HG03378 (cell line): ENCODE results near the gene HNRNPH2.

Experiments
- ATAC-seq: cut with Tn5 transposase; IDR thresholded peaks from one replicate; pipeline ENCODE4 v1.9.1; 2021; ENCODE audit warnings: mild to moderate bottlenecking, moderate library complexity; ENCODE audit not compliant: unreplicated experiment

Gene HNRNPH2, protein sequence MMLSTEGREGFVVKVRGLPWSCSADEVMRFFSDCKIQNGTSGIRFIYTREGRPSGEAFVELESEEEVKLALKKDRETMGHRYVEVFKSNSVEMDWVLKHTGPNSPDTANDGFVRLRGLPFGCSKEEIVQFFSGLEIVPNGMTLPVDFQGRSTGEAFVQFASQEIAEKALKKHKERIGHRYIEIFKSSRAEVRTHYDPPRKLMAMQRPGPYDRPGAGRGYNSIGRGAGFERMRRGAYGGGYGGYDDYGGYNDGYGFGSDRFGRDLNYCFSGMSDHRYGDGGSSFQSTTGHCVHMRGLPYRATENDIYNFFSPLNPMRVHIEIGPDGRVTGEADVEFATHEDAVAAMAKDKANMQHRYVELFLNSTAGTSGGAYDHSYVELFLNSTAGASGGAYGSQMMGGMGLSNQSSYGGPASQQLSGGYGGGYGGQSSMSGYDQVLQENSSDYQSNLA

DNA sequence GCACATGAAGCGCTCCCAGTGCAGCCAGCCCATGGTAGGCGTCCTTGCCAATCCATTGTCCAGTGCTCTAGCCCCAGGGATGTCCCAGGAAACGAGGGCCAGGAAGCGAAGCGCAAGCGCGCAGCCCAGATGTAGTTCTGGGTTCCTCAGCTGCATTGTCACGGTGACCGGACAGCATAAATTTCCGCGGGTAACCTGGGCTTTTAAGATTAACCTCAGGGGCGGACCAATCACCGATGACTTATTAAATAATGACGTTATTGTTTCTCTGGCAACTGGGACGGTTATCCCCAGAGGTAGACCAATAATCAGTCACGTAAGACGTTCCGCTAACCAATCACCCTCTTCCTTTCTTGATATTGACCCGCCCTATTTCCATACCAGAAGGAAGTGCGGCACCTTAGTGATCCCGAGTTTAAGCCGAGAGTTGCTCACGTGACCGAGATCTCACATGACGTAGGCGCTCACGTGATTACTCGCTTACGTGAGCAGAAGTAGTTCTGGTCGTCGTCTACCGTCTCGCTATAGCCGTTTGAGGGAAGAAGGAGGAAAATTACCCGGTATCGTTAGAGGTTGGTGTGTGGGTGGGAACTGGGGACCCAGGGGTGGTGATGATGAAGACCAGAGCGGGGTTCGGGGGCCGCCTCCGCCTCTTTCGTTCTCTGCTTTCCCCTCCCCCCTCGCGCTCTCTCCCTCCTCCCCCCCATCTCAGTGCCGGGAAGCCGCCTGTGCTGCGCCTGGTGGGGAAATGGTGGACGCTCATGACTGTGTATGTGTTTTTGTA is at the start of gene HNRNPH2, which contains the start of gene GLA:
Gene HNRNPH2, plus strand, starts transcription at position 475 of the 784 bp plus-strand sequence. CDS start 3,767 bp downstream, outside the sequence.
Gene GLA, minus strand, starts transcription at position 178 of the 784 bp plus-strand sequence. Its CDS starts 22 bp downstream, at position 156.
- ATAC-seq: peak; percentile 97

DNA sequence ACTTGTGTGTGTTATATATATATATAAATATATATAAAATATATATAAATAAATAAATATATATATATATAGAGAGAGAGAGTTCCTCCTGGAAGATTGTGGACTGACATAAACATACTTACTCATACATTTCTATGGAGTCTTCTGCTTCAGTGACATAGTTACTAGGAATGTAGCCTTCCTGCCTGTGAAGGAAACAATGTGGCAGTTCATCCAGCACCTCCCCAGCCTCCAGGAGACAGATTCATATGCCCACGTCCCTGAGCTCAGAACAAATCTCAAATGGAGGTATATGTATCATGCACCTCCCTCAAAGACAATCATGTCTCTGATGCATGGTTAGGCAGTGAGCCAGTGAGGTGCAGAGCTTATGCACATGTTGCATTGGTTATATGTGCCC is 48.1 kb upstream of the HNRNPH2 start:
- no peak for ATAC-seq

DNA sequence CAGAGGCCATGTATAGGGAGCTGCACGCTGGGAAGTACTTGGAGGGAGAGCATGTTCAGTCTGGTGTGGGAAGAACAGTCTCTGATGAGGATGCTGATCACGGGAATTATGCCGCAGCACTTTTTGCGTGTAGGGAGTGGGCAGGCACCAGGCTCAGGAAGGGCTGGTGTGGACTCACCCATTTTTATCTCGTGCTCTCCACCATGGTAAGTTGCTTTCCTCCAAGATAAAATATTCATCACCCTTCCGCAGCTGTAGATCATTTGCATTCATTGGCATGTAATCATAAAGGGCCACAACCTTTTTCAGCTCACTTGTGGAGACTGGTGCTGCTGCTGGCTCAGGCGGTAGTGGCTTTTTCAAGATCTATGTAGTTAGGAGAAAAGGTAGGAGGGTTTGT is 47.6 kb upstream of the HNRNPH2 start:
- no peak for ATAC-seq

DNA sequence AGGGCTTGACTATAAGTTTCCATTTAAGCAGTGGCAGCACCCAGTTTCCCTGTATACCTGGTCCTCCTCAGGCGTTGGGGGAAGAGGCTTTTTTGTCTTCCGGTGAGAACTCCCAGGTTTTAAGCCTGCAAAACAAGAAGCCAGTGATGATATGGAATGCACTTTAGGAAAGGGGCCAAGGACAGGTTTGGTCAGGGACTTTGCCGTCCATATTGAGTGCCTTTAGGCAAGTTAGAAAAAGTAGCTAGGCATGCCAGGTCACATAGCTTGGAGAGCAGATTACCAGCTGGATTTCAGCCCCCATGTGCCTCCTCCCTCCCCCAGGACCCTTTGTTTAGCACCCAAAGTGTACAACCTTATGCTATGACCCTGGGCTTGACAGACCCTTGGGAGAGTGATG is 45.9 kb upstream of the HNRNPH2 start:
- no peak for ATAC-seq

DNA sequence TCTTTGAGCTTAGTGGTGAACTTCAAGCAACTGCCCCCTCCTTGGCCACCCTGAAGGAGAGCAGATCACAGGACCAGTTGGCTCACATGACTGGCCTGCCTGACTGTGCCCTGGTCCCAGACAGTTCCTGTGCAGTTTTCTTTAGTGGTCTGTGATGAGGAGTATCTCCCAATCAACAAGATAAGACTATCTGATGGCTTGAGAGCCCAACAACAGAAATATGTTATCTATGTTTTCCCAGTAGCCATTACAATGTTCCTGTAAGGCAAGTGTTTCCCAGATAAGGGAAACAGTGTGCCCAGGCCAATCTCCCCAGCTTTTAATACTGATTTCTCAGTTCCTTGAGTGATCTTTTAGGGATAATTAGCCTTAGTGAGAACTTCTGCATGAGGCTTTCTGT is 45.3 kb upstream of the HNRNPH2 start:
- no peak for ATAC-seq

DNA sequence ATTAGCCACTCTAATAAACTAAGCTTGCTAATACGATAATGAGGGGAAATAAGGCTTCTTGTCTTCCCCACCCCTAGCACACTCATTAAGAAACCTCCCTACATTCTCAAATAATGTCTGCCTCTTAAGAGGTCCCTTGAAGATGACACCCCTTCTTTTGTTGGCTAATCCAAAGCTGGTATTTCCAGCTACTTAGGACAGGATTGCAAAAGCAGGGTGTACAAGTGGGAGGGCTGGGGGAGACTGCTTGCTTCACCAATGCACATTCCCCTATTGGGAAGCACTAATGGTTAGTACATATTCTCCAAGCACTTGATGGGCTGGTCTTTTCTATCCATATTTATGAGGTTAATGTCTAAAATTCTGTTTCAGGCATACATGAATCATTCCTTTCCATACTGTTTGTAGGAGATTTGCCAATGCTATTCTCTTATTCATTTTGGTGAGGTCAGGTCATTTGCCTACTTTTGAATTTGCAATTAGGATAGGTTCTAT is 42.7 kb upstream of the HNRNPH2 start:
- ATAC-seq: no peak

DNA sequence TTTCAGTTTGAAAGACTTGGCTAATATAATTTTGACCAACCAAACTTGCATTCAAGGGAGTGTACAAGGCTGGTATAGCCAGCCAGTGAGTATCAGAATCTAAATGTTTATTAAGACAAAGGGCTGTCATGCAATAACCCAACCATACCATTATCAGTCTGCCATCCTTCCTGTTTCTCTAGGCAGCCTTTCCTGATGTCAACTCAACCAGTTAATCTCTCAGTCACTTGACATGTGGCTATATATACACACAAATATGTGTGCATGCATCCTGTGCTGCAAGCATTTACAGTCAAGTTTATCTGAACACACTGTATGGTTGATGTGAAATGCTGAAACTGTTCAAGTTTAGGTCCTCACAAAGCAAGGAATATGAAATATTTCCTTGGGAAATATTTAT is 39.2 kb upstream of the HNRNPH2 start:
- no peak for ATAC-seq

DNA sequence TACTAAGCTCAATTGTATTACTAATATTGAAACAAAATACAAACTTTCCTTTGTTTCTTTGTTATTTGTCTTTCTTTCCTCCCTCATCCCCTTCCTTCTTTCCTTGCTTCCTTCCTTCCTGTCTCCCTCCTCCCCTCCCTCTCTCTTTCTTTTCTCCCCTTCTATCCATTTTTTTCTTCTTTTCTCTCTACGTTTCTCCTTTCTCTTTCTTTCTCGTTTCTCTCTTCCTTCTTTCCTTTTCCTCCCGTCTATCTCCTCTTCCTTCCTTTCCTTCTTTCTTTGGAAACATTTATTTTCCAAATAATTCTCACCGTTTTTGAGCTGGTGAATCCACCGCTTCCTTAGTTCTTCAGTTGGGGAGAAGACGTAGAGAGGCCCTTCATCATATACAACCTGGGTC is 38.3 kb upstream of the HNRNPH2 start:
- no peak for ATAC-seq

DNA sequence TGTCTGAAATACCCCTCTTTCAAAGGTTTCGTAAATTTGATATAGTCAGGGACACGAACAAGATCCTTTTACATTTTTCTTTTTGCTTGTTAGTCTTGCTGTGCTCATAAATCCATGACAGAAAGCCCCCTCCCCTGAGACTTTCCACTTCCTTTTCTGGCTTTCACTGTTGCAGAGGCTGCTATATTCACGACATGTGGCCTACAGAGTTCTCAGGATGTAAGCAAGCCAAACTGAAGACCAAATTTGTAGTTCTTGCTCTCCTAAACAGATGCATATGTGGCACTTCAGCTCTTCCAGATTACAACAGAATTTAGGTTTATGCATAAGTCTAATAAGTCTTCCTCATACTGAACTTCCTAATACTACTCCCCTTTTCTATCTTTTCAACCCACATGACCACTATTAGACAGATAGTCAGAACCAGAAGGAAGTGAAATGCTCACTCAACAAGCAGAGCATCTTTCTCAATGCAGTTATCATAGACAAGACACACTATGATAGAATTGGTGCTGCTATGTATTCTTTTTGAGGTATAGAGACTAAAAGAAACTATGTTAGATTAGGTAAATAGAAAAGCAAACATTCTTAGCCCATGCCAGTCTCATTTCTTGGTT is 37.0 kb upstream of the HNRNPH2 start:
- ATAC-seq: peak; percentile 75

DNA sequence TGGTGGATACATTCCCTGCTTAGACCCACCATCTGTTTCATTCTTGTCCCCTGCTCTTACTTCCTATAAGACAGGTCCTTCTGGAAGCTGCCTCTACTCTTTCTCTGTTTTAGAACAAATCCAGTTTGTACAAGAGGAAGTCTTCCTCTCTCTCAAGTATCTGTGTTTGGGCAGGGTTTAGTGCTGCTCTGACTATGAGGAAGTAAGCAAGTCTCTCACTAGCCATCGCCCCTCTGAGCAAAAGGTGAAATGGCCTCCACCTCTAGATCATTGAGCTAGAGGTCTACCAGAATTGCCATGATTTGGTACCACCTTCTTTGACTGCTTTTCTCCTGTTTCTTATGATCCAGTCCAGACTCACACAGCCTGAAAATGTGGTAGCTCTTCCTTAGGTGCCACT is 30.5 kb upstream of the HNRNPH2 start:
- no peak for ATAC-seq

DNA sequence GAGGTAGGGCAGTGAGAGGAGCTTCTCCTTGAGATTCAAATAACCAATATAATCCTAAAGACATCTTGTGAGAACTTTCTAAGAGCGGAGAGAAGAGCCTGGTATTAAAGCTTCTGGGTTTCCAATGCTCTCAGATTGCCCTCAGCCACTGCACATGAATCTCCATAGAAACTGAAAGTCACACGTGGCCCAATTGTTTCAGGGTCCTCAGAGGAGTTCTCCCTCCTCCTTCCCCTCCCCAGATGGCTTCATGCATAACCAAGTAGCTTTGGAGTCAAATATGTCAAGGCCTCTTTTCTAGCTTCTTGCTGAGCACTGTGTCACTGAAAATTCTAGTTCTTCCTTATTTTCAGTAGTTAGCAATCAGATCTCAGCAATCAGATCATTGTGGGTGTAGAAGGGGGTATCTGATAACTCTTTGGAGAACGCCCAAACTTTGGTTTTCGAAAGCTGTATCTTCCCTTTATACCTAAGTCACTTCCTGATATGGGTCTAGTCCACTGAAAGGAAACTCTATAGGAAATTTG is 24.3 kb upstream of the HNRNPH2 start:
- peak; percentile 81 for ATAC-seq

DNA sequence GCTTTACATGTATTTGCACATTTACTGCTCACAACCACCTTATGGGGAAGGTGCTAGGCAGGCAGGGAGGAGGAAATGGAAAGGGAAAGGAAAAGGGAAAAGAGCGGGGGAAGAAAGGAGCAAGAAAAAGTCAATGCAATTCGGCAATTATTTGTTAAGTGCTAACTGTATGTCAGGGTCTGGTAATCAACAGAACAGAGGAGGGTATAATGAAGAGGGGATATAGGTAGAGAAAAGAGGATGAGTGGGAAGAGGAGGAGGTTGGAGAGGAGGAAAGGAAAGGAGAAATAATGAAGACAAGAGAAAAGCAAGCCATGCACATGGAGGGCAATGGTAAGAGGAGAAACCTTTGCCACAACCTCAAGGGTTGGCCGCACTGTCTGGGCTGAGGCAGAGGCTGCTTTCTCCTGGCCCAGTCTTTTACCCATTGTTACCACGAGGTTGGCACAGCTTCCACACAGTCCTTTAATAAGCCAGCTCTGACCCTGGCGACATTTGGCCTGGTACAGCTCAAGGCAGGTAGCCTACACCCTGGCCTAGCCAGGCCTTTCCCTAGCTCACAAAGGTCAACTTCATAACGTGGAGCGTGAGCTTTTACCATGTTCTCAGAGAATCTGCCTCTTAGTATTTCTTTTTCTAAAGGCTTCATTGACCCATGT is 22.9 kb upstream of the HNRNPH2 start:
- no peak for ATAC-seq

DNA sequence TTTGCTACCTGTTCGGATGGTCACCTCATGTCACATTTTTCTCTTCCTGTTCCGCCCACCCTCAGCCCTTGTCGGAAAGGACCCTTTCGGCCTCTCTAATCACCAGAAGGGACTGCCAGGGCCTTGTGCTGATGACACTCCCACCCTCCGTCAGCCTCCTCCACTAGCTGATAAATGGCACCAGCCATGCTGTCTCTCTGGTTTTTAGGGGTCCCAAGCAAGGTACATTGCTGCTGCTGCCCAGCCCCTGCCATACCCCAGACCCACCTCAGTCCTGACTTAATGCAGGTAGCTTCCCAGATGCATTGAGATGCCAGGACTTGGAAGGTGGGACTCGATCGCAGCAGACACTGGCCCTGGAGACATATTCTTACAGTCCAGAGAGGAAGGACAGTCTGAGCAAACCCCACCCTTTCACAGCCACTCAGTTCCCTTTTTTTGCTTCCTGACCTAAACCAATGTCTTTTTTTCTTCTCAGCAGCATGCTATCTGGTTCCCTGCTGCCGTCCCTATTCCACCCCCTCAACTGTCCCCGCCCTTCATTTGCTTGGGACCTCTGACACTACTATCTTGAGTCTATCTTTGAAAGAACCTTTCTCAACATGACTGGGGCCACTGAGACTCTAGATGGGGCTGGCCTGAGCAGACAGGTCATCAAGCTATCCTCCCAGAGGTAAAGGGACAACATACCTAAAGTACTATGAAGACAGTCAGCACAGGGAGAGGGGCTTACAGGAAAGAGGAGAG is 22.1 kb upstream of the HNRNPH2 start, which contains the start of gene BTK:
Gene BTK, minus strand, starts transcription at position 397 of the 747 bp plus-strand sequence. CDS start 10,907 bp downstream, outside the sequence.
- peak; percentile 65 for ATAC-seq

DNA sequence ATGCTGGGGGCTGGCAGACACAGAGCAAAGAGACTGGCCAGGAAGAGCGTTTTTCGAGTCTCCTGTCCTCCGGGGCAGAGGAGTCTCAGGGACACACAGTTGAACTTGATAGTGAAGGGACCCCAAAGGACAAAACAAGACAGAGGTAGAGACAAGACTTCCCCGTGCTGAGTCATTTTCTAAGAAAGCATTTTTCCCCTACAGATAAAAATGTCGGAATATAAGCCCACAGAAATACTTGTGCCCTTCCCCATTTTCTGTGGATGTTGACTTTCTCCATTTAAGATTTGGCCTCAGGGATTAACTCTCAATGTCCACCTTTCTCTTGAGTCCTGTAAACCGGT is 21.5 kb upstream of the HNRNPH2 start:
- ATAC-seq: no peak

DNA sequence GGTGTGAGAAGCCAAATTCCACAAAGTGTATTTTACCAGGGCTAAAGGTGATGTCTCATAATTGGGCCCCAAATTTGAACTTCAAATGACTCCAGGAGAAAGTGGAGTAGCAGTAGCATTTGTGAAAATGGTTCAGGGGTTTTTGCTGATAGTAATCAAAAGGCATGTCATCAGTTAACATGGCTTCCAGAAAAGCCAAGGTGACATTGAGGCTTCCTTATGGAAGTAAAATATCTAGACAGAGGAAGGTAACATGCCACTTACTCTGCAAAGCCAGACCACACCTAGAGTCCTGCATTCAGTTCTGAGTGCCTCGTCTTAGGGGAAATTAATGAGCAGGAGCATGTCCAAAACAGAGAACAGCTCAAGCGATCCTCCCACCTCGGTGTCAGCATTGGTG is 19.4 kb upstream of the HNRNPH2 start:
- no peak for ATAC-seq

DNA sequence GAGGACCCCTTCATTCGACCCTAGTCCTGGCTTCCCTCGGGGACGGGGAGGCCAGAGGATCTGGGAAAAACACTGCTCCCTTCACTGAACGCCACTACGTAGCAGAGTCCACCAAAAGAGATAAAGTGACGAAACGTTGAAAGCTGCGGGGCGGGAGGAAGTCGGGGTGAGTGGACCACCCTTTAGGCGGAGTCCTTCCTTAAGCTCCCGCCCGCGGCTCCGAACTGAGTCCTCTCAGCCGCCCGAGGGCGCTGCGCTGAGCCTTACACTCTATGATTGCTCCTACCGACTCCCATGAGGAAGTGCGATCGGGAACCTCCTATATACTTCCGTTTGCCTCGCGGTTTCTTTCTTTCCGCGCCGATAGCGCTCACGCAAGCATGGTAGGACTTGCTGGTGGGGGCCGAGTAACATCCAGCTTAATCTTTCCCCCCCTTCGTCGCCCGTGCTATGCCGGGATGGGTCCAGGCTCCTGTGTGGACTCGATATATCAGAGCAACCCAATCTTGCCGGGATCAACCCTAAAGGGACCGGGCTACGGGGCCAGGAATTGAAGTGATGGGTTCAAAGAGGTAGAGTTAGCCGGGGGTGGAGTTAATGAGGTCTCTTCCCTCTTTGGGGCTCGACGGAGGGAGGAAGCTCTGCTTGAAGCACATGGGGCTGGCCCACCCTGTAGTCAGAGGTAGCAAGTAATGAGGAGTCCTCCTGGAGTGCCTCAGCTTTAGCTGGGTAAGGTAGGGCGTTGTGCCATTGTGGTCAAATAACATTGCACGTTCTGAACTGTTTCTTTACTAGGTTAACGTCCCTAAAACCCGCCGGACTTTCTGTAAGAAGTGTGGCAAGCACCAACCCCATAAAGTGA is 17.1 kb upstream of the HNRNPH2 start, which contains the start of gene RPL36A:
Gene RPL36A, plus strand, starts transcription at position 348 of the 862 bp plus-strand sequence. Its CDS starts 33 bp downstream, at position 381.
- peak; percentile 81 for ATAC-seq

DNA sequence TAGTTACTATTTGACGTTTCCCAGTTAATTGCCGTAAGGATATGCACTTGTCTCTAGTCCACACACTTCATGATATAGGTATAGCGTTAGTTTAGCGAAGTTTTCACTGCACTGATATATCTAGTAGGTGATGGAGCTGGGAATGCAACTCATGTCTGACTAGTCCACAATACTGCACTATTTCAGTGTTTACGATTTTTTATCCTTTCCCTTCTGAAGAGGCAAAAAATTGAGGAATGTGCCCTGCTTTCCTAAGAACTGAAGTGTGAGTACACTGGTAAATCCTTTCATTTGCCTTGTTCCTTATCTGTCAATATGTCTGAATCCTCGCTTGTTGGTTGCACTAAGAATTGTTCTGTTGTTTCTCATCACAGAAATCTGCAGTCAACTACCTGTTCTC is 16.2 kb upstream of the HNRNPH2 start:
- ATAC-seq: no peak

DNA sequence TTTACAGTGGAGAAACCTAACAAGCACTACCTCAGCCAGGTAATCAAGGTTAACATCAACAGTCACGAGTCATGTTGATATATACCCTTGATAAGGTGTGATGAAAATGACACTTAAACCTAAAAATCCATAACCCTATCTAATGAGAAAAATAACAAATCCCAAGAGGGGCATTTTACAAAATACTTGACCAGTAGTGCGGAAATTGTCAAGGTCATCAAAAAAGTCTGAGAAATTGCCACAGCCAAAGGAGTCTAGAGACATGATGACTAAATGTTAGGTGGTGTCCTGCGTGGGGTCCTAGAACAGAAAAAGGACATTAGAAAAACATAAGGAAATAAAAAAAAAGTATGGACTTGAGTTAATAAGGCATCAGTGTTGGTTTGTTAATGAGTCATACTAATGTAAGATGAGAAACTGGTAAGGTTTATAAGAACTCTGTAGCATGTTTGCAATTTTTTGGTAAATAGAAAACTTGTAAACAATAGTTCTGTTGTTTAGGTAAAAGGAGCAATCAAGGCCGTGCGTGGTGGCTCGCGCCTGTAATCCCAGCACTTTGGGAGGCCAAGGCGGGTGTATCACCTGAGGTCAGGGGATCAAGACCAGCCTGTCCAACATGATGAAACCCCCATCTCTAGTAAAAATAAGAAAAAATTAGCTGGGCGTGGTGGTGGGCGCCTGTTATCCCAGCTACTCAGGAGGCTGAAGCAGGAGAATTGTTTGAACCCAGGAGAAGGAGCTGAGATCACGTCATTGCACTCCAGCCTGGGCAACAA is 14.3 kb upstream of the HNRNPH2 start:
- no peak for ATAC-seq
